DOHH2 (cell line): ENCODE data around the gene PLBD2.

Source experiments
- H3F3A ChIP-seq: fragments of 200-600 bp; sonication (generic), shearing (Covaris generic); 2 replicates; pipeline ENCODE4 v1.6.0; 2016; ENCODE audit warnings: antibody characterized with exemption, mild to moderate bottlenecking; ENCODE audit not compliant: control insufficient read depth, insufficient read depth
- H3K27ac ChIP-seq: fragments of 200-600 bp; sonication (generic); 2 replicates; pipeline ENCODE4 v1.5.1; 2014; ENCODE audit warnings: low read depth, mild to moderate bottlenecking, low read length, moderate library complexity
- H3K27me3 ChIP-seq: fragments of 200-600 bp; sonication (generic); 2 replicates; pipeline ENCODE4 v1.6.1; 2014; ENCODE audit warnings: mild to moderate bottlenecking, low read length, mixed read lengths; ENCODE audit not compliant: control insufficient read depth
- H3K36me3 ChIP-seq: fragments of 200-600 bp; sonication (generic); 2 replicates; pipeline ENCODE4 v1.6.1; 2014; ENCODE audit warnings: mild to moderate bottlenecking, low read length, moderate library complexity, mixed read lengths; ENCODE audit not compliant: control insufficient read depth
- H3K4me1 ChIP-seq: fragments of 200-600 bp; sonication (generic); 2 replicates; pipeline ENCODE4 v1.6.1; 2014; ENCODE audit warnings: mild to moderate bottlenecking, low read length, mixed read lengths; ENCODE audit not compliant: control insufficient read depth
- H3K4me2 ChIP-seq: fragments of 200-600 bp; sonication (generic); 2 replicates; pipeline ENCODE4 v1.6.0; 2014; ENCODE audit warnings: mild to moderate bottlenecking, low read length, moderate library complexity
- H3K4me3 ChIP-seq: fragments of 200-600 bp; sonication (generic); 2 replicates; pipeline ENCODE4 v1.5.1; 2014; ENCODE audit warnings: mild to moderate bottlenecking, low read length, mixed read lengths
- H3K79me2 ChIP-seq: fragments of 200-600 bp; sonication (generic); 2 replicates; pipeline ENCODE4 v1.6.1; 2014; ENCODE audit warnings: mild to moderate bottlenecking, low read length, mixed read lengths; ENCODE audit not compliant: control insufficient read depth
- H3K9me2 ChIP-seq: fragments of 200-600 bp; sonication (generic); replicated peaks from 2 replicates; pipeline ENCODE4 v1.6.1; 2014; ENCODE audit warnings: mild to moderate bottlenecking, low read length, mixed read lengths; ENCODE audit not compliant: control insufficient read depth
- H3K9me3 ChIP-seq: fragments of 200-600 bp; sonication (generic); 2 replicates; pipeline ENCODE4 v1.6.1; 2014; ENCODE audit warnings: antibody characterized with exemption, low read length, mixed read lengths; ENCODE audit not compliant: control insufficient read depth, insufficient read depth
- H4K20me1 ChIP-seq: fragments of 200-600 bp; sonication (generic); 2 replicates; pipeline ENCODE4 v1.6.0; 2014; ENCODE audit warnings: low read depth, mild to moderate bottlenecking, antibody characterized with exemption, low read length, moderate library complexity; ENCODE audit not compliant: control insufficient read depth, insufficient read depth
- CTCF ChIP-seq: fragments of 200-600 bp; sonication (generic); IDR thresholded peaks from one replicate; pipeline ENCODE4 v1.5.1; 2014; ENCODE audit warnings: antibody characterized with exemption, mild to moderate bottlenecking, low read depth, low read length; ENCODE audit not compliant: poor library complexity, severe bottlenecking
- EZH2phosphoT487 ChIP-seq: fragments of 200-600 bp; sonication (generic); IDR thresholded peaks from 2 replicates; pipeline ENCODE4 v1.6.1; 2017; ENCODE audit warnings: borderline replicate concordance, mild to moderate bottlenecking, antibody characterized with exemption, low read length, moderate library complexity, mixed read lengths

The PLBD2 gene

DNA sequence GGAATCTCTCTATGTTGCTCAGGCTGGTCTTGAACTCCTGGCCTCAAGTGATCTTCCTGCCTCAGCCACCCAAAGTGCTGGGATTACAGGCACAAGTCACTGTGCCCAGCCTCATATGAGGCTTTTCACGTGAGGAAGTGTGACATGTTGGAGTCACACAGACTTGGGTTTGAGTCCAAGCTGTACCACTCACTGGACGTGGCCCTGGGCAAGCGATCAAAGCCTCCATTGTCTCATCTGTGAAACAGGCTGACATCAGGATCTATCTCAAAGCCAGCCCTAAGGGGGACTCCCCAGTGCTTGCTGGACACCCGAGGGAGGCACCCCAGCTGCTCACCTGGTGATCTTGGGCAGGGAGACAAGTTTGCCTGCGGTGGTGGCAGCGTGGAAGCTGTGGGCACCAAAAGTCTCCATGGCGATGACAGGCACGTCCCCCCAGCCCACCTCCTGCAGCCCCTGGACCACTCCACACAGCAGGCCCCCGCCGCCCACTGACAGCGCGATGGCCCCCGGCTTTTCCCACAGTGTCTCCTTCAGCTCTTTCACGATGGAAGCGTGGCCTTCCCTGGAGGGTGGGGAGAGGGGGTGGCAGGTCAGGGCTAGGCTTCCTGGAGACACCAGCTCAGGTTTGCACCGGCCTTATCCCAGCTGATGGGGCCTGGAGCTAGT lies 38.6 kb downstream of the PLBD2 start:
- Histone ChIP-seq H3K79me2 (no peaks in the 10 kb centered on the region), H3K4me3 (no peak overlapping the region), H3K27ac (no peak overlapping the region), H3K36me3 (no peaks in the 10 kb centered on the region), H4K20me1 (no peaks in the 10 kb centered on the region), H3K4me1 (peaks cover 6% of the 10 kb centered on the region; the same call in 1 of the 2 replicates), H3F3A (no peaks in the 10 kb centered on the region), H3K9me3 (no peaks in the 10 kb centered on the region), H3K27me3 (no peaks in the 10 kb centered on the region), H3K9me2 (no peaks in the 10 kb centered on the region), H3K4me2 (no peak overlapping the region)
- no peak for TF ChIP-seq CTCF
- TF ChIP-seq EZH2phosphoT487 = no peak

DNA sequence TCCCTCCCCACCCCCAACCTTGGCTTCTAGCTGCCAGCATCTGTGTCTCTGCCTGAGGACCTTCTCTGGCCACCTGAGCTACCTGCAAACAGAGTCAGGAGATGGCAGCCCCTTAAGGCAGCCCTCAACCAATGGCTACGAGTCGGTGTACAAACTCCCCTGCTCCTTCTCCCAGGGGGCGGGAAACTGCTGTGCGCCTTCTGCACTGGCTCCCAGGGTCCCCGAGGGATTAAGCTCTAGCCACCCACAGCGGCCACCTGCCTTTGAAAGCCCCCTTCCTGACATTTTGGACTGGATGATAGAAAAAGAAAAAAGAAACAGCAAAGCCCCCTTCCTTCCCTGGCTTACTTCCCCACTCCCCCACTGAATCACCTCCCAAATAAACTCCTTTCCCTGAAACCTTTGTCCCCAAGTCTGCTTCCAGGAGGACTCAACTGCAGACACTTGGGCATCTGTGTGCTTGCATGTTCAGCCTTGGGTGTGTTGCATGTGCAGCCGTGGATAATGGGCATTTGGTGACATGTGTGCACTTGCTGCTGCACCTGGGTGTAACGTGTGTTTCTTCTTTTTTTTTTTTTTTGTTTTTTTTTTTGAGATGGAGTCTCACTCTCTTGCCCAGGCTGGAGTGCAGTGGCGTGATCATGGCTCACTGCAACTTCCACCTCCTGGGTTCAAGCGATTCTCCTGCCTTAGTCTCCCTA lies 39.3 kb downstream of the PLBD2 start:
- Histone ChIP-seq H3K4me3 (no peak overlapping the region), H3K36me3 (no peaks in the 10 kb centered on the region), H3K27ac (no peak overlapping the region), H3K4me2 (no peak overlapping the region), H3K9me2 (no peaks in the 10 kb centered on the region), H3F3A (no peaks in the 10 kb centered on the region), H3K9me3 (no peaks in the 10 kb centered on the region), H3K4me1 (peaks cover 6% of the 10 kb centered on the region; the same call in 1 of the 2 replicates), H4K20me1 (no peaks in the 10 kb centered on the region), H3K79me2 (no peaks in the 10 kb centered on the region), H3K27me3 (no peaks in the 10 kb centered on the region)
- no peak for TF ChIP-seq EZH2phosphoT487
- TF ChIP-seq CTCF = no peak

DNA sequence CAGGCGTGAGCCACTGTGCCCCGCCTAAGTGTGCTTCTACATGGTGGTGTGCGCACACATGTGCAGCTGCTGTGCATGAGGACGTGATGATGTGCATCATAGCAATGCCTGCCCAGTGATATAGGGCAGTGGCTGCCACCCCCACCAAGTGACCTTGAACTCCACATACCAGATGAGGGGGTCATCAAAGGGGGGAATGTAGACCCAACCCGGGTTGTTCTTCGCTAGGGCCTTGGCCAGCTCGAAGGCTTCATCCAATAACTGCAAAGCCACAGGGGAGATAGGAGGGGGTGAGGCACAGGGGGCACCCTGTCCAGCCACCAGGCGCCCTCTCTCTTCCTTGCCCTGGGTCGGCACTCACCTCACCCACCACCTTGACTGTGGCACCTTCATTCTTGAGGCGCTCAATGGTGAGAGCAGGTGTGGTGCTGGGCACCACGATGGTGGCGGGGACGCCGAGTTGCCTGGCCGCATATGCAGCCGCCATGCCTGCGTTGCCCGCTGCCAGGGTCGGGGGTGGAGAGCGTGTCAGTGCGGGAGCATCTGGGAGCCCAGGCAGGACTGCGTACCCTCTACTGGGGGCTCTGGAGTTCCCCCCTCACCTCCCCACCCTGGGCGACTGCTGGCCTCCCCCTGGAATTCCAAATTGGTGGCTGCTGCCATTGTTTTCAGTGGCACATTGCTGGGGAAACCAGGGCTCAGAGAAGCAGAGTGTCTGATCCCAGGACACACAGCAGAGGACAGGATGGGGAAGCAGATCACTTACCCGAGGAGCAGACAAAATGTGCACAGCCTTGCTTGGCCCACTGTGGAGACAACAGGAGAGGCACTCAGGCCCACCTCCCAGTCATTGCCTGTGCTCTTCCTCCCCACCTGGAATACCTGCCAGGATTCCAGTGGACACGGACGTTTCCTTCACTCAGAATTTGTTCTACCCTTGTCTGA lies 40.2 kb downstream of the PLBD2 start:
- TF ChIP-seq CTCF (no peak), EZH2phosphoT487 (no peak)
- no peaks in the 10 kb centered on the region for H3K9me2 ChIP-seq
- H3K9me3 ChIP-seq = no peaks in the 10 kb centered on the region
- no peak overlapping the region for H3K4me3 ChIP-seq
- no peaks in the 10 kb centered on the region for H4K20me1 ChIP-seq
- no peaks in the 10 kb centered on the region for H3K36me3 ChIP-seq
- no peaks in the 10 kb centered on the region for H3K79me2 ChIP-seq
- no peaks in the 10 kb centered on the region for H3F3A ChIP-seq
- H3K4me2 ChIP-seq = no peak overlapping the region
- peaks cover 3% of the 10 kb centered on the region; the same call in 1 of the 2 replicates for H3K4me1 ChIP-seq
- H3K27me3 ChIP-seq = no peaks in the 10 kb centered on the region
- H3K27ac ChIP-seq = no peak overlapping the region
